Glomerular visceral epithelial cell (primary cell): ENCODE data around the gene C6orf15.
A peak's percentile ranks its signal among the peaks of the same experiment; 100 is the strongest.

Experiments used
- DNase-seq: peaks from one replicate; pipeline ENCODE4 v3.0.0-alpha.2; 2016; ENCODE audit errors: extremely low spot score

The C6orf15 gene

DNA sequence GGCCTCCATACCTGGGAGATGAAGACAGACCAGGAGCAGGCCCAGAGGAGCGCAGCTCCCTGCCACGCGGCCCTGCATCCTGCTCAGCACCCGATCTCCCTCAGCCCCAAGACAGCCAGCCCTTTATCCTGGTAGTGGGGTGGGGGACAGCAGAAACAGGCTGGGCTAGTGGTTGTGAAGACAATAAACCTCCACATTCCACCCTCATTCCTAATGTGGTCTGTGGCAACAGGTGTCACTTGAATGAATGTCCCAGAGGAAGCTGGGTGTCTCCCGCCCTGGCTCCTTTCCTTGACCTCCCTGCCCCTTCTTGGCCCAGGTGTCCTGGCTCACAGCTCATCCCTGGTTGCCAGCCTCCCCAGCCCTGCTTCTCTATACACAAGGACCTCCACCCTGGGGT, at the start of gene C6orf15:
Gene C6orf15, minus strand, starts transcription at position 98 of the 400 bp plus-strand sequence. Its CDS starts 20 bp downstream, at position 78.
- no peak for DNase-seq

DNA sequence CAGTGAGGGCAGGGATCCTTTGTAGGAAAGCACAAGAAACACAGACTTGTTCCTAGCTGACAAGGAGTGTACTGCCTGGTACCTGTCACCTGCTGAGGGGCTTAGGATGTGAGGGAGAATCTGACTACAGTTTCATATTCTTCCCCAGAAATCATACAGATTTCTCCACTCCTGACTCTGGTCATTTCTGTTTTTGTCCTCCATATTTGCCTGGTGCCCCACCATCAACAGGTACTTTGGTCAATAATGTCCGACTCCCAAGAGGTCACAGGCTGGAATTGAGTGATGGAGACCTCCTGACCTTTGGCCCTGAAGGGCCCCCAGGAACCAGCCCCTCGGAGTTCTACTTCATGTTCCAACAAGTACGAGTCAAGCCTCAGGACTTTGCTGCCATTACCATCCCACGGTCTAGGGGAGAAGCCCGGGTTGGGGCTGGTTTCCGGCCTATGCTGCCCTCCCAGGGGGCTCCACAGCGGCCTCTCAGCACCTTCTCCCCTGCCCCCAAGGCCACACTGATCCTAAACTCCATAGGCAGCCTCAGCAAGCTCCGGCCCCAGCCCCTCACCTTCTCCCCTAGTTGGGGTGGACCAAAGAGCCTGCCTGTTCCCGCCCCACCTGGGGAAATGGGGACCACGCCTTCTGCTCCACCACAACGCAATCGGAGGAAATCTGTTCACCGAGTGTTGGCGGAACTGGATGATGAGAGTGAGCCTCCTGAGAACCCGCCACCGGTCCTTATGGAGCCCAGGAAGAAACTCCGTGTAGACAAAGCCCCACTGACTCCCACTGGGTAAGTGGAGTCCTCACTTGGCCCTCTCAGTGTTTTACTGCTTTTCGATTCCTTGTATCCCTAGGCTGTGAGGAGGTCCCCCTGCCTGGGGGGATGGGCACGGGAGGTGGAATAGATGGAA, 49.1 kb upstream of the C6orf15 start:
- DNase-seq = no peak

DNA sequence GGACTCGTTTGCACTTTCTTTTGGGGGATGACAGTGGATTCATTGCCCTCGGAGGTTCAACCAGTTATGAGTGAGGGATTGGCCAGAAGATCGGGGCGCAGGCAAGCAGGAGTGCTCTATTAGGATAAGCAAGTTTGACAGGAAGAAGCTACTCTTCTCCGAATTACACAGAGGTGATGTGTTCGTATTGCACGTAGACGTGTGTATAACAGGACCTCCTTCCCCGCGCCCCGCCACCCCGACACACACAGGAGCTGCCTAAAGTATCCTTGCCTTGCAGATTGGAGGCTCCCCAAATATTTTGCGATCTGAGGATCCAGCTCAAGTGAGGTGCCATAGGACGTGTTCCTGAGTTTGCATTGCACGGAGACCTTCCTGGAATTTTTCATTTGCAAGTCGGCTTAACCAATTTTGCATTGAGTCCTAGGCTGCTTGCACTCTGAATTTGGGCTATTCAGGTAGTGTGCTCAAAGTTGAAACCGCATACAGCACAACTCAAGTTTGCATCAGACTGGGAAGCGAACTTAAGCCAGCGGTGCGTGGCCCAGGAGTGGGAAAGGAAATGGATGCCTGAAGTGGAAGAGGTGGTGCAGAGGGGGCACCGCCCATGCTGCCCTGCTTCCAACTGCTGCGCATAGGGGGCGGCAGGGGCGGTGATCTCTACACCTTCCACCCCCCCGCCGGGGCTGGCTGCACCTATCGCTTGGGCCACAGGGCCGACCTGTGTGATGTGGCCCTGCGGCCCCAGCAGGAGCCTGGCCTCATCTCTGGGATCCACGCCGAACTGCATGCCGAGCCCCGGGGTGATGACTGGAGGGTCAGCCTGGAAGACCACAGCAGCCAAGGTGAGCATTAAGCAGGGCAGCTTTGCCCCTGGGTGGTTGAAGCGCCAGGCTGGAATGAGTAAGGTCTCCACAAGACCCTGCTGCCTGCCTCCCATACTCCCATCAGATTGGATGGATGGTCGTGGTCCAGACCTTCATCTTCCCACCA, 46.8 kb upstream of the C6orf15 start:
- peak; percentile 60 for DNase-seq

DNA sequence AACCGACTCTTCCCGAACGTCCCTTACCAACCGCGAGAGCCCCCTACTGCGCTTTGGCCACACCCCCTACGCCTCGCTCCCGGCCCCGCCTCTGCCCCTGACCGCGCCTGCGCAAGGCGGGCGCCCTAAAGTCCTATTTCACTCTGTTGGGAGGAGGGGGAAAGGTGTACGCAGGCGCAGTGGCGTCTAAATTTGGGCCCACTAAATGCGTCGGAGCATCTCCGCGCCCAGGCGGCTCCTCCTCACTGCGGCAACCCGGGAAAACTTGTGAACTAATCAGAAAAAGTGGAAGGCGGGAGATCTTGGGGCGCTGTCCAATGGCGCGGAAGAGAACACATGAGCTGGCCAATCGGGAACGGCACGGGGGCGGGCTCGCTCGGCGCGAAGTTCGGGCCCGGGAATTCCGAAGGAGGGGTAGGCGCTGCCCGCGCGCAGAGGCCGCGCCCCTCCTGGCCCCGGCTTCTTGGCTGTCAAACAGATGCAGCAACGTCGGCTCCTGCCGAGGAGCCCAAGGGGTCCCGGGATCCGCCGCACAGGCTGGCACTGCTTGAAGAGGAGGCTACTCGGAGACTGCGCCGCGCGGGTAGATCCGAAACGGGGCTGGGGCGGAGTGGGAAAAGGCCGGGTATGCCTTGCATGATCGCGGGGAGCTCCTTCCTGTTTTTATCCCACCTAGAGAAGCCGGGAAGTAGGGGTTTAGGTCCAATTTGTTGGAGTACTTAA, 45.9 kb upstream of the C6orf15 start, which contains the start of gene TCF19:
Gene TCF19, plus strand, starts transcription at position 450 of the 723 bp plus-strand sequence. CDS start 881 bp downstream, outside the sequence.
- DNase-seq = peak; percentile 100

DNA sequence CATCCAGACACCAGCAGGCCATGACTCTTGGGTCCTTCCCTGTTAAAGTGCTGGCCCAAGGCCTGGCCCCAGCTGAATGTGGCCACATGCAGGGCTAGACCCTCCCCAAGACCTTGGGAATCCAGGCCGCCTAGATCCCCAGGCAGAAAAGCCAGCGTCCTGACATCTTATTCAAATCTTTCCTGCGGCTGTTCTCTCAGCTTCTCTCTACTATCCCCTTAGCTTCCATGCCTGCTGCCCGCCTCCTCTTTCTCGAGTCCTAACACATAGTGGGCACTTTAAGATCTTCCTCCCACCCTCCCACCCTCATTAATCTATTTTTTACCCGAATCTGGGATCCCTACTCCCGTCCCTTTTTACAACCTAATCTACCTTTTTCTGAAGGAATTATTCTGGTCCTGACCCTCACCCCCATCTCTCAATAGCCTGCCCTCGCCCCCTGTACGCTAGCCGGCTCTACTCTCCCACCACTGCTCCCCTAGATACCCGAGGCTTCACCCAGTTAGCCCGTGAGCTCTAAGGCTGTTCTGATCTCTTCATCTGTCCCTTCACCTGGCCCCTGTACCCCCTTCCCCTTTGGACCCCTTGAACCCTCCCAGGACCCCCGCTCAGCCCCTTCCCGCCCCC, 45.3 kb upstream of the C6orf15 start, which contains the start of gene CCHCR1:
Gene CCHCR1, minus strand, starts transcription at position 290 of the 627 bp plus-strand sequence. Its CDS starts 202 bp downstream, at position 88.
- no peak for DNase-seq

DNA sequence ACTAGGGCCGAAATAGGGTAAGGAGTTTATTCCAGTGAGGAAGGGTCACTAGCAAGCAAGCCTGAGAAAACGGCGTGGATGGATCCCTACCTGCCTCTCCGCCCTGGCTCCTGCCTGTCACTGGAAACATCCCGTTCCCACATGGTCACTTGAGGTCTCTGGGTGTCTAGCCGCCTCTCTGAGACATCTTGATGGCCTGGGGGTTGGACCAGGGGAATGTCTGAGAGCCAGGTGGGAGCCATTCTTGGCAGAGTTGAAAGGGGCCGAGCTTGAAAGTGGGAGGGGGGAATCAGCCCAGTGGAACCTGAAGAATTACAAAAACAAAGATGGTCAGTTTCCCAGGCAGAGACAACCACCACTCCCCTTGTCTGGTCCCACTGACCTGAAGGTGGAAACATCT, 44.3 kb upstream of the C6orf15 start:
- no peak for DNase-seq

DNA sequence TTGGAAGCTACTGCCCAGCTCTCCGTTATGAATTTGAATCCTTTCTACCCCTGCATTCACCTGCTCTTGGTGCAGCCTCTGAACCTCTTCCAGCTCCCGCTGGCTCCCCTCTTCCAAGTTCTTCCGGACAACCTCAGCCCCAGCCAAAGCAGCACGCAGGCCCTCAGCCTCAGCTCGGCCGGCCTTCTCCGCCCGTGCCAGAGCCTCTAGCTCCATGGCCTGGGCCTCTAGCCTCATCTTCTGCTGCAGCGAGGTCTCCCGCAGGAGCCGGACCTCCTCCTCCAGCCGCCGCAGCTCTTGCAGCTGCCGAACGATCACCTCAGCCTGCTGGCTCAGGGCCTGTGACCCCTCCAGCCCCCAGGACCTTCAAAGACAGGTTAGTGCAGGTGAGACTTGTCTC, 42.1 kb upstream of the C6orf15 start:
- DNase-seq = no peak

DNA sequence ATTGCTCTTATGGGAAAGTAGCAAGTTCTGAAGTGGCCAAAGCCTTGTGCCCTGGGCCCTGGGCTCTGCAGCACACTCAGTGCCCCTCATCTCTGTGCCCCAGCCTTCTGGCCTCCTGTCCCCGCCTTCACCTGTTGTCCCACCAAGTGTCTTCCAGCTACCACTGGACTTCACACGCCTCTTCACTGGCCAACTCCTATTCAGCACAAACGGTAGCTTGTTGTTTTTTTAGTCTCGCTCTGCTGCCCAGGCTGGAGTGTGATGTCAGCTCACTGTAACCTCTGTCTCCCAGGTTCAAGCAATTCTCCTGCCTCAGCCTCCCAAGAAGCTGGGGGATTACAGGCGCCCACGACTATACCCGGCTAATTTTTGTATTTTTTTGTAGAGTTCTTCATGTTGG, 40.4 kb upstream of the C6orf15 start:
- DNase-seq = peak; percentile 69

DNA sequence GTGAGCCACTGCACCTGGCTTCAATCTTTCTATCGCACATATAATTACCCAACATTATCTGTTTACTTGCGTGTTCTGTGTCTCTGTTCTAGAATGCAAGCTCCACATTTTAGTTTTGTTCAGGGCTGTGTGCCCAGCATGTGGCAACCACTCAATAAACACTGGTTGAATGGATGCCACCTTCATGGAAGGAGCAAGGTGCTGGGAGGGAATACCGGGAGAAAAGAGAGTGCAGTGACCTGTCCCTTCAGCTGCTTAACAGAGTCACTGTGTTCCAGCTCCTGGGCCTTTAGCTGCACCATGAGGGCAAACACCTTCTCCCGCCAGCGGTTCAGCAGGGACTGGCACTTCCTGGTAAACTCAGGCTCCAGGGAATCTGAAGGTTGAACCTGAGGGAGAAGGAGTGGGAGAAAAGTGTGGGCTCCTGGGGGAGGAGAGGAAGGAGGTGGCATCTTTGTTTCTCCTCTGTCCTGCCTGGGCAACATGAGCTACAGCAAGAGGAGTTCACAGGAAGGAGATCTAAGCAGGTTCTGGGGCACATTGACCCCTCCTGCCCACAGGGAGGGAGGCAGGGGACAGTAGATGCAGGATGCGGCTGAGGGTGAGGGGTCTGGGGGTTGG, 37.6 kb upstream of the C6orf15 start:
- no peak for DNase-seq

DNA sequence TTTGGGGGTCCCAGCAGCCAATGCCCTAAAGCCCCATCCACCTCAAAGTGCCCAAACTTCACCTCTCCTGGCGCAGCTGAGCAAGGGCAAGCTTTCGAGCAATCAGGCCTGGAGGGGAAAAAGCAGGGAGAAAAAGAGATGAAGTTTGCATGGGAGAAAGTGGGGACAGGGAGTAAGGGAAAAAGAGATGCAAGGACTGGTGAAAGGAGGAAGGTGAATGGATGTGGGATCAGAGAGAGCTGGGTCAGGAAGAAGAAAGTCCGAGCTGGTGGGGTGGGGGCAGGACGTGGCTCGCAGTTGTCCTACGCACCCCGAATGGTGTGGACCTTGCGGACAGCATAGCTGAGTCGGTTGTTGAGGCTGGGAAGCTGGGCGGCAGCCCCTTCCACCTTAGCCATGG, 33.0 kb upstream of the C6orf15 start:
- DNase-seq = no peak

DNA sequence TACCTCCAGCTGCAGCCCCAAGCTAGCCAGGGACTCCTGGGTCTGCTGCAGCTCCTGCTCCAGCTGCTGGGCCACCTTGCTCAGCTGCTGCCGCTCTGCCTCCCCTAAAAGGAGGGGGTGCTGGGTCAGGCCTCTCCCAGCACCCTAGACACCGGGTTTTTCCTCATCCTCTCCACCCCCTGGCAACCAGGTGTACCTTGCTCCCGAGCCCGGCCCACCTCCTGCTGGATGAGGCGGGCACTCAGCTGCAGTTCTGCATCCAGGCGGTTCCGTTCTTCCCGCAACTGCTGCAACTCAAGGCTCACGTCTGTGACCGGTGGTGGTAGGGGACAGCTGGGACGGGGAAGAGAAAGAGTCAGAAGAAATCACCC, 32.6 kb upstream of the C6orf15 start:
- no peak for DNase-seq

DNA sequence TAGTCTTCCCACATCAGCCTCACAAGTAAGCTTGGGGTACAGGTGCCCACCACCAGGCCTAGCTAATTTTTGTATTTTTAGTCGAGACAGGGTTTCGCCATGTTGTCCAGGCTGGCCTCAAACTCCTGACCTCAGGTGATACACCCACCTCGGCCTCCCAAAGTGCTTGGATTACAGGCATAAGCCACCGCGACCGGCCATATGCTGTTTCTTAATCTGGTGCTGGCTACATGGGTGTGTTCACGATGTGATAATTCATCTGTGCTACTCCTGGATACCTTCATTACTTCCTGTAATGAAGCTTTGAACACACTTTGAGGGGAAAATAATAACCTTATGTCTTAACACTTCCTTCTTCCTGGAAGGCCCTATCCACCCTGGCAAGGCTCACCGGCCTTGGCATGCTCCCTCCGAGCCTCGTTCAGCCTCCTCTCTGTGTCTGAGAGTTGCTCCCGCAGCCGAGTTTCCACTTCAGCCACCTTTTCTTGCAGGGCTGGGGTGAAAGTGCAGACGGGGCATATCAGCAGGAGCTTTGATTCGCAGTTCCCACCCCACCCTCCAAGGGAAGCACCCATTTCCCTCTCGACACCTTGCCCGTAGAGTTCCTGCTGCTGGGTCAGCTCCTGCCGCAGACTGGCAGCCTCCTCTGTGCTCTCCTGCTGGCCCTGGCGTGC, 32.1 kb upstream of the C6orf15 start:
- DNase-seq = no peak

DNA sequence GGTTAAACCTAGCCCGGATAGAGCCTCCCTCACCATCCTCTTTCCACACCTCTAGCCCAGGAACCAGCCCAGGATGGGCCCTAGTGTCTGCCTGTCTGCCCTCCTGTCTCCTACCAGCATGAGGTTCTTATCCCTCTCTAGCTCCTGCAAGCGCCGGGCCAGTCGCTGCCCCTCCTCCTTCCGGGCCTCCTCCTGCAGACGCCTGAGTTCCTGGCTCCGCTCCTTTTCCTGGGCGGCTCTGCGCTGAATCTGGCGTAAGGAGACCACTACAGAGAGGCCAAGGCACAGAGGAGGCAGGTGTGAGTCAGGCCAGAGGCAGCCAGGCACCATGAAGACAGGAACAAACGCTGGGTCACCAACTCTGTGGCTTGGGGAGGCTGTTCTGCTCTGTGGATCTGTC, 30.8 kb upstream of the C6orf15 start:
- DNase-seq = peak; percentile 93

DNA sequence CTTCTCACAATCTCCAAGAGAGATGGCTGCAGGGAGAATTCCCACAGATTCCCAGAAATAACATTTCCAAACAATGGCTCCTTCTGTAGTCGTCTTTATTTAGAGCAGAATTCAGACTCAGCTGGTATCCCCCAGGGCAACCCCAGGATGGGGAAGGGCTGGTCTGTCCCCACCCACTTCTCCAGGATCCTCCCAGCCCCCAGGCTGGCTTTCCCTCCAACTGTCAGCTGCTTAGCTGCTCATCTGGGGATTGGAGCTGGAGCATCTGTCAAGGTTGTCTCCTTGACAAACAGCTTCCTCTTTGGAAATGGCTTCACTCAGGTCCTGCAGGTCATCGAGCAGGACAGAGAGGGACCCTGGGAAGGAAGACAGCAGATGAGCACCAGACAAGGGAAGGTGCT, 30.0 kb upstream of the C6orf15 start:
- DNase-seq = no peak

DNA sequence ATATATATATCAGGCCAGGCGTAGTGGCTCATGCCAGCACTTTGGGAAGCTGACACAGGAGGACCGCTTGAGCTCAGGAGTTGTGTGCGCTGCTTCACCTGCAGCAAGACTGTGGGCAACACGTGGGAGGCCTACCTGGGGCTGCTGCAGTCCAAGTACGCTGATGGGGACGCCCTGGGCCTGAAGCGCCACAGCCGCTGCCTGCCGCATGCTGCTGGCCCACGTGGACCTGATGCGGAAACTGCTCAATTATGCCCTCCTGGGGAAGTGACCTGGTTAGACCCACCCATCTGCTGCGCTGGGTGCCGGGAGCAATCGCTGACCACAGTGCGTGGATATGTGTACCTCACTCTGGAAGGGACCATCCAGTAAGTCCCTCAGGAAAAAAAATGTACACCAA, 28.3 kb upstream of the C6orf15 start:
- no peak for DNase-seq

DNA sequence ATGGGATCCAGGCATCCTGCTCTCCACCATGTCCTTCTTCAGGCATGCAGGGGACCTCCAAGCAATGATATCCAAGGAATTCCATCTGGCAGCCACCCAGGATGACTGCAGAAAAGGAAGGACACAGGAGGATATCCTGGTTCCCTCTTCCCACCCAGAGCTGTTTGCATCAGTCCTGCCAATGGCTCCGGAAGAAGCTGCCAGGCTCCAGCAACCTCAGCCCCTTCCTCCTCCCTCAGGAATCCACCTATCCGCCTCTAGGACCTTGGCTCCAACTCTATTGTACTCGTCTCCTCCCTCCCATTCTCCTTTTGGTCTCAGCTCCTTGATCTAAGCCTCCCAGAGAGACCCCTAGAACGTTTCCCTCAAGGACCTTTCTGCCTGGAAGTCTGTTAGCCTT, 27.2 kb upstream of the C6orf15 start:
- peak; percentile 78 for DNase-seq

DNA sequence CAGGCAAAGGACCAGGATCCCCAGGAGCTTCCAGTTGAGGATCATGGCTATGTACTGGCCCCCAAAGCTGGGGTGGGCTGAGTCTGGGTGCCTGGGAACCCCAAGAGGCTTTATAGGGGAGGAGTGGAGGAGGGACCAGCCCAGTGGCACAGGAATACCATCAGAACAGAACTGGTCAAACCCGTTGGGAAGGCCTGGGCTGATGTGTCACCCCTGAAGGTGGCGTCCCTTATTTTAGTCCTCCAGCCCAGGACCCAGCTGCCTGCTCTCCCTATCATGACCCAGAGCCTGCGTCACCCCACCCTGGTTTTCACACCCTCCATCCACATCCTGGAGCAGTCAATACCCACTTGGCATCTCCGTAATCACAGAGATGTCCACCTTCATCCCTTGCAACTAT, 26.6 kb upstream of the C6orf15 start, which contains the start of gene PSORS1C2:
Gene PSORS1C2, minus strand, starts transcription at position 85 of the 400 bp plus-strand sequence. Its CDS starts 40 bp downstream, at position 45.
- no peak for DNase-seq

DNA sequence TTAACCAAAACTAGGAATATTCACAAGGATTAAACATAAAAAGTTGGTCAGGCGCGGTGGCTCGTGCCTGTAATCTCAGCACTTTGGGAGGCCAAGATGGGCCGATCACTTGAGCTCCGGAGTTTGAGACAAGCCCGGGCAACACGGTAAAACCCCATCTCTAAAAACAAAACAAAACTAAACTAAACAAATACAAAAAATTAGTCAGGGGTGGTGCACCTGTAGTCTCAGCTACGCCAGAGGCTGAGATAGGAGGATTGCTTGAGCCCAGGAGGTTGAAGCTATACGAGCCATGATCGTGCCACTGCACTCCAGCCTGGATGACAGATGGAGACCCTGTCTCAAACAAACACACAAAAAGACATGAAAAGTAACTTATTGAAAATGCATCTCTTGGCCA, 23.3 kb upstream of the C6orf15 start:
- DNase-seq = no peak

DNA sequence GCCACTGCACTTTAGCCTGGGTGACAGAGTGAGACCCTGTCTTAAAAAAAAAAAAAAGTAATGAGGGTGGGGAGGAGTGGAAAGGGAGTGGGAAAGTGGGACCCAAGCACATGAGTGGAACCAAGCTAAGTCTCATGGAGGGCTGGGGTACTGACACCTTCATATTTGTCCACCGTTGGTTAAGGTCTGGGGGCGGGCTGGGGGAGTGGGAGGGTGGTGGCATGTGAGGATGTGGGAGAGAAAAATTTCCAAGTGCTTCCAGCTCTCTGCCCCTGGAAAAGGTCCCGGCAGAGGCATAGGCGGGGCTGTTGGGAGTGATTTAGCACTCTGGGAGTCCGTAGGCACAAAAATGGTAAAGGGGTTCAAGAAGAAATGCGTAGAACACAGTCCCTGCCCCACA, 20.4 kb upstream of the C6orf15 start:
- no peak for DNase-seq

DNA sequence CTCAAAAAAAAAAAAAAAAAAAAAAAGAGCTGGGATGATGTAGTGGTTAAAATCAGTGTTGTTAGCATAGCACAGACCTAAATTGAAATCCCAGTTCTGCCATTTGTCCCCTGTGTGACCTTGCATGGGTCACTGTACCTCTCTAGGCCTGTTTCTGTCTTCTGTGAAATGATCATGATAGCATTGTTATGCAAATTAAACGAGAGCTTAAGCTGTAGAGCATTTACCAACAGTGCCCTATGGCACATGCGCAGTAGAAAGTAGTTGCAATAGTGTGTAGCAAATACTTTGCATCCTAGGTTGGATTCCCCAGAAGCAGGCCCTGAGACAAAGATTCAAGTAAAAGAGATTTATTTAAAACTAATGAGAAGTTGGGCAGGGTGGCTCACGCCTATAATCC, 19.2 kb upstream of the C6orf15 start:
- no peak for DNase-seq
